H1 (cell line): ENCODE results near the gene TBC1D7. TPM values are rescaled to one million over a fixed set of nuclear protein-coding genes. Genes with fewer than 3 reads are reported as not detected.

ENCODE experiments used
- CTCF ChIA-PET: fragments of 300-600 bp; sonication (Branson Sonifier 250); formaldehyde crosslinking; loops from one replicate; lab custom pipeline; 2021; ENCODE audit not compliant: partially characterized antibody; lab: Charles Lee
- POLR2A ChIA-PET: fragments of 300-600 bp; sonication (Branson Sonifier 250); formaldehyde crosslinking; loops from one replicate; lab custom pipeline; 2021; ENCODE audit warnings: inconsistent platforms; ENCODE audit not compliant: partially characterized antibody; lab: Charles Lee
- DNase-seq, 2 experiments: peaks; one replicate each; pipeline versions ENCODE4 v3.0.0 to v3.0.0-alpha.2; 2010 to 2022; ENCODE audit warnings: low spot score in 2 of 2, low read depth in 1 of 2, mixed read lengths in 1 of 2
- FAIRE-seq: peaks from 2 replicates; lab custom pipeline; 2011; peaks lifted over from hg19 to GRCh38; lab: Jason Lieb, UNC
- H2AFZ ChIP-seq: 2 replicates; pipeline ENCODE4 v1.8.1; 2012; ENCODE audit warnings: low read length, inconsistent platforms
- H2AK5ac ChIP-seq: 2 replicates; pipeline ENCODE4 v1.6.1; 2013; ENCODE audit warnings: low read depth, low read length
- H2BK120ac ChIP-seq: replicated peaks from 2 replicates; pipeline ENCODE3; 2013; ENCODE audit warnings: low read depth, low read length, inconsistent platforms
- H2BK12ac ChIP-seq: 2 replicates; pipeline ENCODE4 v1.6.1; 2013; ENCODE audit warnings: low read depth, low read length
- H2BK15ac ChIP-seq: 2 replicates; pipeline ENCODE4 v1.6.1; 2013; ENCODE audit warnings: low read length
- H2BK20ac ChIP-seq: 2 replicates; pipeline ENCODE4 v1.6.1; 2013; ENCODE audit warnings: low read length
- H2BK5ac ChIP-seq: 2 replicates; pipeline ENCODE4 v1.6.1; 2013; ENCODE audit warnings: low read depth, low read length
- H3K14ac ChIP-seq: 2 replicates; pipeline ENCODE4 v1.6.1; 2013; ENCODE audit warnings: inconsistent platforms; ENCODE audit not compliant: insufficient read length
- H3K18ac ChIP-seq: 2 replicates; pipeline ENCODE4 v1.6.1; 2013; ENCODE audit warnings: low read length; ENCODE audit errors: extremely low read depth
- H3K23ac ChIP-seq: 2 replicates; pipeline ENCODE4 v1.6.1; 2013; ENCODE audit warnings: inconsistent platforms; ENCODE audit not compliant: insufficient read length
- H3K23me2 ChIP-seq: 2 replicates; pipeline ENCODE4 v1.6.1; 2013; ENCODE audit warnings: low read depth, low read length
- H3K27ac ChIP-seq: 2 replicates; pipeline ENCODE4 v1.6.1; 2011; ENCODE audit warnings: low read depth, low read length, inconsistent platforms
- H3K27me3 ChIP-seq, 4 experiments: replicated peaks in 1 of 4; 1 replicate in 1 of 4; 2 replicates in 3 of 4; pipeline versions ENCODE4 v1.6.1 to v1.8.1; 2011 to 2013; ENCODE audit warnings: low read length in 3 of 4, mild to moderate bottlenecking in 3 of 4, inconsistent platforms in 2 of 4, mixed read lengths in 2 of 4, moderate library complexity in 1 of 4; ENCODE audit not compliant: control insufficient read depth in 3 of 4, insufficient read depth in 3 of 4; ENCODE audit errors: extremely low read depth in 1 of 4
- H3K36me3 ChIP-seq, 4 experiments: 2 replicates each; pipeline versions ENCODE4 v1.6.1 to v1.8.1; 2011 to 2013; ENCODE audit warnings: mild to moderate bottlenecking in 4 of 4, low read length in 3 of 4, moderate library complexity in 2 of 4, control low read depth in 1 of 4, inconsistent platforms in 1 of 4; ENCODE audit not compliant: insufficient read depth in 4 of 4, control insufficient read depth in 2 of 4
- H3K4ac ChIP-seq: replicated peaks from 2 replicates; pipeline ENCODE3; 2013; ENCODE audit warnings: low read length, low read depth, mixed read lengths, inconsistent platforms; ENCODE audit not compliant: insufficient read length
- H3K4me1 ChIP-seq, 4 experiments: replicated peaks in 1 of 4; 1 replicate in 1 of 4; 2 replicates in 3 of 4; pipeline versions ENCODE4 v1.6.1 to v1.8.1; 2011 to 2013; ENCODE audit warnings: low read length in 3 of 4, inconsistent platforms in 2 of 4, mixed read lengths in 1 of 4; ENCODE audit not compliant: insufficient read depth in 4 of 4, control insufficient read depth in 3 of 4
- H3K4me2 ChIP-seq, 2 experiments: 2 replicates each; pipeline versions ENCODE4 v1.6.1 to v1.8.1; 2011 to 2013; ENCODE audit warnings: low read depth in 2 of 2, low read length in 2 of 2, control low read depth in 1 of 2, inconsistent platforms in 1 of 2, mild to moderate bottlenecking in 1 of 2; ENCODE audit not compliant: insufficient read depth in 1 of 2
- H3K4me3 ChIP-seq, 4 experiments: fragments of 200-600, 300-600 bp in 1 of 4; sonication (generic), shearing (Covaris generic), sonication (Bioruptor Twin) in 1 of 4; 2 replicates each; pipeline versions ENCODE4 v1.5.1 to v1.8.1; 2011 to 2016; ENCODE audit warnings: low read length in 4 of 4, low read depth in 3 of 4, control low read depth in 2 of 4, inconsistent platforms in 2 of 4, mild to moderate bottlenecking in 2 of 4, mixed read lengths in 1 of 4, moderate library complexity in 1 of 4; ENCODE audit not compliant: insufficient read depth in 2 of 4; ENCODE audit errors: extremely low read depth in 1 of 4
- H3K56ac ChIP-seq: replicated peaks from 2 replicates; pipeline ENCODE3; 2013; ENCODE audit warnings: low read depth, mild to moderate bottlenecking, mixed read lengths, low read length, inconsistent platforms; ENCODE audit not compliant: insufficient read length
- H3K79me1 ChIP-seq: 2 replicates; pipeline ENCODE4 v1.6.1; 2013; ENCODE audit warnings: low read depth, low read length, control low read depth
- H3K79me2 ChIP-seq, 2 experiments: 2 replicates each; pipeline versions ENCODE4 v1.6.1 to v1.8.1; 2012 to 2013; ENCODE audit warnings: low read length in 2 of 2, mild to moderate bottlenecking in 2 of 2, inconsistent platforms in 1 of 2; ENCODE audit not compliant: insufficient read depth in 2 of 2, control insufficient read depth in 1 of 2
- H3K9ac ChIP-seq, 4 experiments: replicated peaks in 1 of 4; 1 replicate in 1 of 4; 2 replicates in 3 of 4; pipeline versions ENCODE4 v1.6.1 to v1.8.1; 2011 to 2013; ENCODE audit warnings: low read depth in 3 of 4, low read length in 3 of 4, control low read depth in 2 of 4, mild to moderate bottlenecking in 2 of 4, moderate library complexity in 2 of 4, inconsistent platforms in 1 of 4; ENCODE audit errors: extremely low read depth in 1 of 4
- H3K9me3 ChIP-seq, 2 experiments: 2 replicates each; pipeline versions ENCODE4 v1.6.1 to v1.8.1; 2012 to 2013; ENCODE audit warnings: mild to moderate bottlenecking in 2 of 2, moderate library complexity in 2 of 2, control low read depth in 1 of 2, inconsistent platforms in 1 of 2, low read depth in 1 of 2, low read length in 1 of 2, mixed read lengths in 1 of 2; ENCODE audit not compliant: insufficient read depth in 2 of 2
- H4K20me1 ChIP-seq, 2 experiments: replicated peaks in 1 of 2; 2 replicates each; pipeline versions ENCODE3 to v1.8.1; 2011 to 2013; ENCODE audit warnings: inconsistent platforms in 2 of 2, low read length in 2 of 2, mild to moderate bottlenecking in 1 of 2; ENCODE audit not compliant: insufficient read depth in 2 of 2, control insufficient read depth in 1 of 2
- H4K5ac ChIP-seq: 2 replicates; pipeline ENCODE4 v1.6.1; 2013; ENCODE audit warnings: low read length, low read depth, mixed read lengths, inconsistent platforms; ENCODE audit not compliant: insufficient read length
- H4K8ac ChIP-seq: 2 replicates; pipeline ENCODE4 v1.8.0; 2013; ENCODE audit warnings: mild to moderate bottlenecking, moderate library complexity, low read length, inconsistent platforms; ENCODE audit not compliant: insufficient read depth; ENCODE audit errors: extremely low read depth
- H4K91ac ChIP-seq: replicated peaks from 2 replicates; pipeline ENCODE3; 2013; ENCODE audit warnings: low read length, mixed read lengths, inconsistent platforms; ENCODE audit not compliant: insufficient read length
- BCL11A ChIP-seq, 2 experiments: IDR thresholded peaks; one replicate each; pipeline ENCODE4 v1.6.1; 2011; ENCODE audit warnings: low read depth in 2 of 2, low read length in 2 of 2, mild to moderate bottlenecking in 2 of 2
- CREB1 ChIP-seq: IDR thresholded peaks from 2 replicates; pipeline ENCODE4 v1.6.1; 2012; ENCODE audit warnings: inconsistent platforms
- GABPA ChIP-seq: IDR thresholded peaks from 2 replicates; pipeline ENCODE4 v1.6.1; 2011; ENCODE audit warnings: mild to moderate bottlenecking, low read length, moderate library complexity, borderline replicate concordance; ENCODE audit not compliant: insufficient read depth
- POLR2AphosphoS5 ChIP-seq: IDR thresholded peaks from 2 replicates; pipeline ENCODE4 v1.6.1; 2011; ENCODE audit warnings: low read depth, low read length
- POU5F1 ChIP-seq: IDR thresholded peaks from 2 replicates; pipeline ENCODE4 v1.6.1; 2011; ENCODE audit warnings: low read depth, mild to moderate bottlenecking, low read length, moderate library complexity
- RBBP5 ChIP-seq: IDR thresholded peaks from 2 replicates; pipeline ENCODE4 v1.7.1; 2012; ENCODE audit warnings: low read depth, mild to moderate bottlenecking, inconsistent platforms, low read length, moderate library complexity, borderline replicate concordance
- TAF1 ChIP-seq: IDR thresholded peaks from 2 replicates; pipeline ENCODE4 v1.6.1; 2011; ENCODE audit warnings: mild to moderate bottlenecking, low read depth, low read length
- WGBS, 2 experiments: shearing (Covaris generic) in 1 of 2; methylation state at CpG; one replicate each; pipeline versions ENCODE4 v1.1.6 to v1.1.7; 2013 to 2015; ENCODE audit warnings: low lambda C conversion rate in 2 of 2, mixed read lengths in 2 of 2, inconsistent platforms in 1 of 2, low coverage in 1 of 2, missing lambda C conversion rate in 1 of 2; ENCODE audit not compliant: insufficient replicate concordance in 2 of 2, insufficient coverage in 1 of 2, insufficient read length in 1 of 2; ENCODE audit errors: extremely low coverage in 1 of 2, missing lambda C conversion rate in 1 of 2; 5-methylcytosine and 5-hydroxymethylcytosine counted together
- polyA plus RNA-seq, 7 experiments: library from polyadenylated mRNA; depleted of rRNA in 3 of 7; stranded (reverse) in 5 of 7; unstranded in 2 of 7; fragments of >200 nt in 5 of 7; fragments of 200-250 nt in 2 of 7; gene quantifications; 1 replicate in 5 of 7; 2 replicates in 1 of 7; 4 replicates in 1 of 7; pipeline versions ENCODE4 v1.2.1 to v1.2.3, GENCODE V29; 2011 to 2013; ENCODE audit warnings: missing spikeins in 2 of 7, mixed read lengths in 2 of 7
- total RNA-seq: library from RNA; stranded (reverse); fragmentation: NEBNext Ultra II Directional; extraction: Animal tissue kit (Norgen Biotek cat#: 25700); gene quantifications from 2 replicates; pipeline ENCODE4 v1.2.1, GENCODE V29; 2021

The TBC1D7 gene
- total and polyA plus RNA-seq, 2 of the 8 experiments (the other 6 are each of a cell fraction or from before 2014, with no cell fraction given) = 46.1 to 55.2 TPM

- Histone ChIP-seq H2BK5ac (no peak overlapping the region), H4K20me1 (peaks cover 4 to 7% of the 10 kb centered on the region in 2 experiments), H3K23me2 (no peaks in the 10 kb centered on the region), H3K27me3 (no peaks in the 10 kb centered on the region), H2BK20ac (no peak overlapping the region), H3K79me2 (no peaks in the 10 kb centered on the region), H2BK120ac (no peak overlapping the region), H4K91ac (no peak overlapping the region), H3K4me3 (no peak overlapping the region), H2AK5ac (no peak overlapping the region), H3K18ac (no peak overlapping the region), H3K4me1 (no peaks in the 10 kb centered on the region), H4K5ac (no peak overlapping the region), H3K4ac (no peak overlapping the region), H2AFZ (no peak overlapping the region), H2BK12ac (no peak overlapping the region)
- no peak for TF ChIP-seq CREB1
- no peak for TF ChIP-seq BCL11A (IDR thresholded peaks at IDR 0.05; ENCODE audit: low read depth in 2 of 2, low read length in 2 of 2)
- TF ChIP-seq TAF1 = no peak
- no peak for TF ChIP-seq POU5F1
- no peak for TF ChIP-seq RBBP5
- no peak for TF ChIP-seq GABPA
- TF ChIP-seq POLR2AphosphoS5 = no peak
- TF ChIP-seq, all 59 proteins: peak for 0
- H3K9ac ChIP-seq = no peak overlapping the region
- H3K79me1 ChIP-seq = no peaks in the 10 kb centered on the region
- no peak overlapping the region for H3K56ac ChIP-seq
- no peak overlapping the region for H2BK15ac ChIP-seq
- ChIA-PET POLR2A (interaction anchor here (0.6 kb wide), 1 partner anchor 256 kb away, joined by 4 read pairs; no protein-coding TSS in a partner anchor), CTCF (no interaction called here)
- H3K27ac ChIP-seq = no peak overlapping the region
- no peak overlapping the region for H3K23ac ChIP-seq
- H3K9me3 ChIP-seq = no peaks in the 10 kb centered on the region
- WGBS, 2 experiments = 73% methylated on average over 1 of the region's 1 CpG; no CpG with 5 or more reads in 1 of the 2 experiments
- peaks cover 10 to 73% (median 49%) of the 10 kb centered on the region in 4 experiments for H3K36me3 ChIP-seq
- DNase-seq (no peak), FAIRE-seq (no peak)
- H3K14ac ChIP-seq = no peak overlapping the region
- no peak overlapping the region for H4K8ac ChIP-seq
- H3K4me2 ChIP-seq = no peak overlapping the region
Observed at GRCh38 chr6:13305791-13306190, 22.5 kb downstream of the TBC1D7 start.
